SU-DHL-6 (cell line): ENCODE results near the gene TMIGD2.

Experiments
- H2AFZ ChIP-seq: fragments of 200-600 bp; sonication (generic); 2 replicates; pipeline ENCODE4 v1.6.1; 2014; ENCODE audit warnings: low read depth, mild to moderate bottlenecking, moderate library complexity, mixed read lengths, antibody characterized with exemption, low read length; ENCODE audit not compliant: severe bottlenecking
- H3F3A ChIP-seq: fragments of 200-600 bp; shearing (Covaris generic); 2 replicates; pipeline ENCODE4 v1.6.0; 2016; ENCODE audit warnings: antibody characterized with exemption, mild to moderate bottlenecking; ENCODE audit not compliant: insufficient read depth
- H3K27ac ChIP-seq: fragments of 200-600 bp; sonication (generic); 2 replicates; pipeline ENCODE4 v1.5.1; 2016; ENCODE audit warnings: low read depth, mild to moderate bottlenecking, low read length, moderate library complexity, mixed read lengths
- H3K27me3 ChIP-seq: fragments of 200-600 bp; sonication (generic), shearing (Covaris generic); 2 replicates; pipeline ENCODE4 v1.6.0; 2014; ENCODE audit warnings: mild to moderate bottlenecking, low read length
- H3K36me3 ChIP-seq: fragments of 200-600 bp; sonication (generic); 2 replicates; pipeline ENCODE4 v1.6.1; 2014; ENCODE audit warnings: mild to moderate bottlenecking, low read length, mixed read lengths
- H3K4me2 ChIP-seq: fragments of 300-600, 200-600 bp; shearing (Covaris generic), sonication (generic); 2 replicates; pipeline ENCODE4 v1.6.0; 2014; ENCODE audit warnings: low read length, low read depth, mild to moderate bottlenecking; ENCODE audit not compliant: poor library complexity, severe bottlenecking
- H3K4me3 ChIP-seq: fragments of 200-600 bp; sonication (generic); 2 replicates; pipeline ENCODE4 v1.5.1; 2014; ENCODE audit warnings: antibody characterized with exemption, low read length, mild to moderate bottlenecking, mixed read lengths; ENCODE audit not compliant: insufficient read depth, poor library complexity, severe bottlenecking
- H3K79me2 ChIP-seq: fragments of 200-600 bp; sonication (generic); 2 replicates; pipeline ENCODE4 v1.6.1; 2014; ENCODE audit warnings: mild to moderate bottlenecking, low read length, moderate library complexity; ENCODE audit not compliant: insufficient read depth
- H3K9ac ChIP-seq: fragments of 200-600 bp; sonication (generic); 2 replicates; pipeline ENCODE4 v1.7.0; 2014; ENCODE audit warnings: mild to moderate bottlenecking, low read length
- H3K9me2 ChIP-seq: fragments of 200-600 bp; sonication (generic); replicated peaks from 2 replicates; pipeline ENCODE4 v1.6.1; 2014; ENCODE audit warnings: low read length; ENCODE audit not compliant: insufficient read depth
- H3K9me3 ChIP-seq: fragments of 200-600 bp; sonication (generic); 2 replicates; pipeline ENCODE4 v1.6.1; 2014; ENCODE audit warnings: low read length, mixed read lengths; ENCODE audit not compliant: insufficient read depth
- H4K20me1 ChIP-seq: fragments of 200-600 bp; sonication (generic); 2 replicates; pipeline ENCODE4 v1.6.1; 2014; ENCODE audit warnings: low read depth, mild to moderate bottlenecking, antibody characterized with exemption, low read length, moderate library complexity, mixed read lengths
- CTCF ChIP-seq: fragments of 200-600 bp; sonication (generic); IDR thresholded peaks from one replicate; pipeline ENCODE4 v1.5.1; 2017; ENCODE audit warnings: antibody characterized with exemption, mild to moderate bottlenecking, low read length, moderate library complexity; ENCODE audit not compliant: insufficient read depth, poor library complexity, severe bottlenecking
- EZH2phosphoT487 ChIP-seq: fragments of 200-600 bp; sonication (generic), shearing (Covaris generic); conservative IDR thresholded peaks from 2 replicates; pipeline ENCODE4 v1.6.1; 2018; ENCODE audit warnings: mild to moderate bottlenecking, antibody characterized with exemption, low read length, moderate library complexity, mixed read lengths

Gene TMIGD2

DNA sequence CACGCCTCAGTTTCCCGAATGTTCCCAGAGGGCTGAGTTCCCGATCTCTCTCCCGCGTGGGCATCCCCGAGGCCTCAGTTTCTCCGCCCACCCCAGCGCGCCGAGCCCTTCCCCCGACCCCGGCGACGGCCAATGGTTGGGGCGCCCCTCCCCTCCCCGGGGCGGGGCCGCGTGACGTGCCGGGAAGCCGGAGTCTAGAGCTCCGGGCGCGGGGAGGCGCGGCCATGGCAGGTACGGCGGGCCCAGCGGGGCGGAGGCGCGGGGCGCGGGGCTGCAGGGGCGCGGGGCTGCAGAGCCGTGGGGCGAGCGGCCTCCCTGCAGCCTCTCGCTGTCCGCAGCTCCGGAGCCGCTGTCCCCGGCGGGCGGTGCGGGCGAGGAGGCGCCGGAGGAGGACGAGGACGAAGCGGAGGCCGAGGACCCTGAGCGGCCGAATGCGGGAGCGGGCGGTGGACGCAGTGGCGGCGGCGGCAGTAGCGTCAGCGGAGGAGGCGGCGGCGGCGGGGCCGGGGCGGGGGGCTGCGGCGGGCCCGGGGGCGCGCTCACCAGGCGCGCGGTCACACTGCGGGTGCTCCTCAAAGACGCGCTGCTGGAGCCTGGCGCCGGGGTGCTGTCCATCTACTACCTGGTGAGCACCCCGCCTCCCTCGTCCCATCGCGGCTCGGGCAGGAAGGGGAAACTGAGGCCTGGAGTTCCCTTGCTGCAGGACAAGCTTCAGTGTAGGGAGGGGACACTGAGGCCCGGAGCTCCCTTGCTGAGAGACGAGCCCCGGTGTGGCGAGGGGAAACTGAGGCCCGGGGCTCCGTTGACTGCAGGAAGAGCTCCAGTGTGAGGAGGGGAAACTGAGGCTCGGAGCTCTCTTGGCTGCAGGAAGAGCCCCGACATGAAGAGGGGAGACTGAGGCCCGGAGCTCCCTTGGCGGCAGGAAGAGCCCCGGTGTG, 41.5 kb upstream of the TMIGD2 start, which contains the start of gene MPND:
MPND (plus strand) TSS at position 193 of the 938 bp plus-strand sequence; CDS start at position 225, 32 bp downstream.
- H3K4me2 ChIP-seq = peak within 1 kb of the TSS; percentile 83
- no peaks in the 10 kb centered on the region for H3K36me3 ChIP-seq
- 0 out of 2 replicates have a peak, but pooled peaks cover 2% of the 10 kb centered on the region for H3F3A ChIP-seq
- H3K27ac ChIP-seq = peak within 1 kb of the TSS; percentile 70
- H3K9me3 ChIP-seq = no peaks in the 10 kb centered on the region
- H3K79me2 ChIP-seq = no peaks in the 10 kb centered on the region
- peak within 1 kb of the TSS; percentile 61 for H3K9ac ChIP-seq
- no peaks in the 10 kb centered on the region for H3K27me3 ChIP-seq
- peak within 1 kb of the TSS; percentile 96 for H2AFZ ChIP-seq
- H3K9me2 ChIP-seq = no peaks in the 10 kb centered on the region
- TF ChIP-seq EZH2phosphoT487 (no peak), CTCF (no peak)
- peak within 1 kb of the TSS; percentile 67 for H3K4me3 ChIP-seq
- no peaks in the 10 kb centered on the region for H4K20me1 ChIP-seq

- H3F3A ChIP-seq = 0 out of 2 replicates have a peak, but pooled peaks cover 2% of the 10 kb centered on the region
- peak overlapping the region; percentile 61 for H3K9ac ChIP-seq
- no peaks in the 10 kb centered on the region for H3K36me3 ChIP-seq
- H3K27ac ChIP-seq = peak overlapping the region; percentile 70
- H3K4me2 ChIP-seq = peak overlapping the region; percentile 83
- peak overlapping the region; percentile 96 for H2AFZ ChIP-seq
- no peaks in the 10 kb centered on the region for H3K27me3 ChIP-seq
- H3K9me3 ChIP-seq = no peaks in the 10 kb centered on the region
- no peaks in the 10 kb centered on the region for H3K9me2 ChIP-seq
- TF ChIP-seq CTCF = no peak
- TF ChIP-seq EZH2phosphoT487 = no peak
- no peaks in the 10 kb centered on the region for H4K20me1 ChIP-seq
- no peaks in the 10 kb centered on the region for H3K79me2 ChIP-seq
- H3K4me3 ChIP-seq = peak overlapping the region; percentile 67
These were observed 40.6 kb upstream of the TMIGD2 start for GRCh38 chr19:4342615-4343369.

DNA sequence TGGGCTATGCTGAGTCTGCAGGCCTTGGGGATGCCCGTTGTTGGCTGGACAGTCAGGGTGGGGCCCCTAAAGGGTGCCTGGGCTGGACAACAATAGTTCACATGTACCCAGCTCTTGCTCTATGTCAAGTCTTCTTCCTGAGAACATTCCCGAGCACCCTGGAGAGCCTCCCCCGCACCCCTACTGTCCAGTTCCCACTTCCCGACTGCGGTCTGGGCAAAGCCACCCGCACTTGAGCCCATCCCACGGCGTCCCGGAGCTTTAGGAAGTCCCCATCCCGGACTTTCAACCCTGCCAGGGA, 40.1 kb upstream of the TMIGD2 start:
- no peaks in the 10 kb centered on the region for H3K9me2 ChIP-seq
- H3K9me3 ChIP-seq = no peaks in the 10 kb centered on the region
- TF ChIP-seq EZH2phosphoT487 (no peak), CTCF (no peak)
- H3K36me3 ChIP-seq = no peaks in the 10 kb centered on the region
- peak overlapping the region; percentile 54 for H3K4me3 ChIP-seq
- 0 out of 2 replicates have a peak, but pooled peaks cover 2% of the 10 kb centered on the region for H3F3A ChIP-seq
- no peaks in the 10 kb centered on the region for H3K27me3 ChIP-seq
- peak overlapping the region; percentile 61 for H3K9ac ChIP-seq
- H3K79me2 ChIP-seq = no peaks in the 10 kb centered on the region
- peak overlapping the region; percentile 32; the same call in 1 of the 2 replicates for H3K27ac ChIP-seq
- H3K4me2 ChIP-seq = peak overlapping the region; percentile 71
- H4K20me1 ChIP-seq = no peaks in the 10 kb centered on the region
- H2AFZ ChIP-seq = peak overlapping the region; percentile 76
